Right cardiac atrium (tissue), 5 donors: Measurements from ENCODE around the gene MC3R. TPM values are rescaled to one million over a fixed set of nuclear protein-coding genes. Genes with fewer than 3 reads are reported as not detected.
"Not testable (repeated sequence)": the region's sequence is repeated elsewhere in the genome, so short reads cannot be mapped to it uniquely, and the experiment has no call there.

Experiments
- ATAC-seq, 2 donors: fragments of 200-7000 bp; cut with Tn5 transposase; one replicate each; pipeline versions ENCODE4 v1.8.0 to v1.9.1; 2020; ENCODE audit warnings: moderate library complexity in 2 of 2, mild to moderate bottlenecking in 1 of 2
- DNase-seq, 3 donors: peaks; one replicate each; pipeline ENCODE4 v3.0.0-alpha.2; 2020
- H3K27ac ChIP-seq: one replicate; pipeline ENCODE4 v1.5.1; 2013; ENCODE audit warnings: mild to moderate bottlenecking, low read length, control low read depth, moderate library complexity
- H3K27me3 ChIP-seq: one replicate; pipeline ENCODE4 v1.6.1; 2013; ENCODE audit not compliant: control insufficient read depth, insufficient read depth
- H3K4me1 ChIP-seq: one replicate; pipeline ENCODE4 v1.6.1; 2013; ENCODE audit warnings: low read length; ENCODE audit not compliant: control insufficient read depth, insufficient read depth
- H3K4me3 ChIP-seq: one replicate; pipeline ENCODE4 v1.5.1; 2013; ENCODE audit warnings: low read length, control low read depth
- H3K9me3 ChIP-seq: one replicate; pipeline ENCODE4 v1.6.1; 2013; ENCODE audit warnings: low read length; ENCODE audit not compliant: control insufficient read depth
- whole genome bisulfite sequencing: extraction: QIAGEN DNeasy Blood & Tissue Kit; methylation state at CpG from one replicate; pipeline ENCODE4 v1.1.7; 2013; 5-methylcytosine and 5-hydroxymethylcytosine counted together
- intact Hi-C, 4 donors: fragments of 100-400 bp; cut with DNase I; formaldehyde crosslinking; loops; one replicate each; pipeline versions ENCODE4 v1.11.0 to v1.14.0; 2022 to 2023
- polyA plus RNA-seq: library from polyadenylated mRNA; stranded (reverse); fragments of 200-250 nt; gene quantifications from one replicate; pipeline ENCODE4 v1.2.3, GENCODE V29; 2013
- total RNA-seq, 4 donors: library from RNA; stranded (reverse); fragmentation: NEBNext Ultra II Directional; extraction: Animal tissue kit (Norgen Biotek cat#: 25700); gene quantifications; one replicate each; pipeline ENCODE4 v1.2.1, GENCODE V29; 2021
- donor health status: healthy with polysubstance abuse.
- donor health status: DM: no; HTN: yes; CAD: no.
- donor health status: DM: no; HTN: no; CAD: no.
- donor health status: DM: no; HTN: yes; CAD: no; lungs with severe emphysema.
- donor health status: DM: yes; HTN: yes; CAD: no.

The MC3R gene
- total and polyA plus RNA-seq, 5 donors: not detected

DNA sequence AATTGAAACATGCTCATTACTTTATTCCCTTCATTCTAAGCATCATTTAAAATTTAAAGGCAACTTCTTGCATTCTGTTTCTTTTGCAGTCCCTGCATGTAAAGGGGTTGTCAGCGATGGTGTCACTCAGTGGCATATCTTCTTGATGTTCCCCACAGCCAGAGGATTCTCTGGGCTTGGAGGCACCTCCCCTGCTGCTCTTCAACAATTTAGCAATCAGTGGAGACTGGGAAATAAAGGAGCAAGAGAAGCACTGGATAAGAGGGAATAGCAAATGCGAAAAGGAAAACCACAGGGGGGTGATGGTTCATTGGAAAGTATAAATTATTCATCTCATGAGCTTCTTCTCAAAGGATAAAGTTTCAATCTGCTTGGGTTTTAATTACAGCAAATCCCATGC, 30.7 kb upstream of the MC3R start:
- Histone ChIP-seq H3K4me3 (no peak overlapping the region), H3K4me1 (no peaks in the 10 kb centered on the region), H3K27me3 (peaks cover 2% of the 10 kb centered on the region), H3K9me3 (no peaks in the 10 kb centered on the region), H3K27ac (no peak overlapping the region)
- intact Hi-C loops: no loop called here
- WGBS: 53% methylated on average over 2 of the region's 2 CpGs
- DNase-seq: no peak
- ATAC-seq: no peak

DNA sequence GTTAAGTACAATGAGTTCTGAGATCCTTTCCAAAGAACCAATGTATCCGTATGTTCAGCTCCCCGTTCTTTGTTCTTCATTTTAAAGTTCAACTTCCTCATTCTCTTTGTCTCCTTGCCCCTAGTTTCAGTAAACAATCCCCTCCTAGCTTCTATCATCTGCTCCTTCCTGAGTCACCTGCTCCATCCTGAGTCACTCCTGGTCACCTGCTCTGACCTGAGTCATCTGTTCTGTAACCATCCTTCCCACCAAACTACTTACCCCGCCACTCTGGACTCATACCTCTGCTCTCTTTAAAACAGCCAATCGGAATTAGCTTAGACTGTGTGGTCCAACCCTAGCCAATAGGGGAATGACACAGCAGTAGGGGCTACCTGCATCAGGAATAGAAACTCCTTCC, 27.3 kb upstream of the MC3R start:
- WGBS: 81% methylated on average over 4 of the region's 4 CpGs
- H3K4me3 ChIP-seq, ATAC-seq, intact Hi-C loops, DNase-seq, H3K27ac ChIP-seq, H3K9me3 ChIP-seq, H3K4me1 ChIP-seq, H3K27me3 ChIP-seq: not testable (repeated sequence)

DNA sequence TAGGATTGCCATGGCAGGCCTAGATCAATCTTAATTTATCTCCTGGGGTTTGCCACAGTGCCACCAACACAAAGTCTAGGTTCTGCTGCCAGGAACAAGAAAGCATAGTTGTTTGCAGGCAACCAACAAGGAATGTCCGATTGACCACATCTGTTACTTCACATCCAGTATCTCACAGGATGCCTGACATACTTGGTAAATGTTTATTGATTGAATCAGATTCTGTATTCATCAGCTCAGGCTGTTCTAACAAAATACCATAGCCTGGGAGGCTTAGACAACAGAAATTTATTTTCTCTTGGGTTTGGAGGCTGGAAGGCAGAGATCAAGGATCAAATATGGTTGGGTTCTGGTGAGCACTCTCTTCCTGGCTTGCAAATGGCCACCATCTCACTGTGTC, 26.3 kb upstream of the MC3R start:
- Histone ChIP-seq H3K27me3 (peaks cover 2% of the 10 kb centered on the region), H3K27ac (no peak overlapping the region), H3K9me3 (no peaks in the 10 kb centered on the region), H3K4me3 (no peak overlapping the region), H3K4me1 (no peaks in the 10 kb centered on the region)
- intact Hi-C loops: no loop called here
- DNase-seq: no peak
- 78% methylated on average over 1 of the region's 1 CpG for WGBS
- no peak for ATAC-seq

DNA sequence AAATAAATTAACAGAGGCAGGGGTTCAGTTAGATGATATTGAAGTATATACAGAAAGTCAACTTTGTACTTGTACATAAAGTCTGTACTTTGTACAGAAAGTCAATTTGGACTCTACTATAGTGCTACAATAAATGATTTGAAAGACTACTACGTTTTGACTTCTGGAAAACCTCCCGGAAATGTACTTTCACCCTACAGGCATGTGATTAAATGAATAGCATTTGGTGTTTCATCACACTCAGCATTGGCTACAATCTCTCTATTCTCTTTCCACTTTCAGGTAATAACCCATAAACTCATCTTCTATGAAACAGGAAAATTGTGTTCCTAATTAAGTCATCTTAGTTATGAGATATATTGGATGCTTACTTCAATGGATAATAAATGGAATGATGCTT, 25.6 kb upstream of the MC3R start:
- ATAC-seq (no peak), DNase-seq (no peak)
- H3K4me3 ChIP-seq: no peak overlapping the region
- H3K27ac ChIP-seq: no peak overlapping the region
- intact Hi-C loops: no loop called here
- H3K9me3 ChIP-seq: no peaks in the 10 kb centered on the region
- H3K4me1 ChIP-seq: no peaks in the 10 kb centered on the region
- H3K27me3 ChIP-seq: peaks cover 2% of the 10 kb centered on the region
- 61% methylated on average over 2 of the region's 2 CpGs for WGBS

DNA sequence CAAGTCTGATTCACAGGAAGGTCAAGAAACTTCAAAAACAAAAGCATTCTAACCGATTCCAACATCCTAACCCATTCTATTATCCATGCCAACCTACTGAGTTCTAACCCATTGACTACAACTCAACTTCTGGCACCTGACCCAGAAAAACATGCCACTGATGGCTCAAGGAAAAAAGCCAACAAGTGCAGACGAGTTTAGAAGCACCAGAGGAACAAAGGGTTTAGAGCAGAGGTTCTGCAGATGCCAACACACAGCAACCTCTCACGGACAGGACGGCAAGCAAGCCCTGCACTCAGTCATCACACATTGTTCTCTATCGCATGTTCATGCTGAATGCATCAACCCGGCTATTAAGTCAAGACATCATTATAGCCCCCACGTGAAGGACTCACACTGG, 25.2 kb upstream of the MC3R start:
- no peak for DNase-seq
- ATAC-seq: no peak
- Histone ChIP-seq H3K27me3 (peaks cover 2% of the 10 kb centered on the region), H3K4me1 (no peaks in the 10 kb centered on the region), H3K9me3 (no peaks in the 10 kb centered on the region), H3K27ac (no peak overlapping the region), H3K4me3 (no peak overlapping the region)
- WGBS: 68% methylated on average over 7 of the region's 7 CpGs
- intact Hi-C loops: no loop called here

DNA sequence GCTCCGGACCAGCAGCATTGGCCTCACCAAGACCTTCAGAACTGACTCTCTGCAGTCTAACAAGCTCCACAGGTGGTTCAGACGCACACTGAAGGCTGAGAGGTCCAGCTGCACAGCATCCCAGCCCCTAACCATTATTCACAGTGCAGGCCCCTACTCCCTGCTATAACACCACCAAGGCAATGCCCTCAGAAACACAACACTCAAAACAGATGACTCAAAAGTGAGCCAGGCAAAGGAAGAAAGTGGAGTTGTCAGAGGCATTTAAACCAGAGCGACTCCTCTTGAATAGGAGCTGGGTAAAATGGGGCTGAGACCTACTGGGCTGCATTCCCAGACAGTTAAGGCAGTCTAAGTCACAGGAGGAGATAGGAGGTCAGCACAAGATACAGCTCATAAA, 20.5 kb upstream of the MC3R start:
- Histone ChIP-seq H3K9me3 (no peaks in the 10 kb centered on the region), H3K4me3 (no peak overlapping the region), H3K27me3 (no peaks in the 10 kb centered on the region), H3K27ac (no peak overlapping the region), H3K4me1 (no peaks in the 10 kb centered on the region)
- no peak for DNase-seq
- WGBS: 77% methylated on average over 3 of the region's 3 CpGs
- intact Hi-C loops: no loop called here
- ATAC-seq: no peak

DNA sequence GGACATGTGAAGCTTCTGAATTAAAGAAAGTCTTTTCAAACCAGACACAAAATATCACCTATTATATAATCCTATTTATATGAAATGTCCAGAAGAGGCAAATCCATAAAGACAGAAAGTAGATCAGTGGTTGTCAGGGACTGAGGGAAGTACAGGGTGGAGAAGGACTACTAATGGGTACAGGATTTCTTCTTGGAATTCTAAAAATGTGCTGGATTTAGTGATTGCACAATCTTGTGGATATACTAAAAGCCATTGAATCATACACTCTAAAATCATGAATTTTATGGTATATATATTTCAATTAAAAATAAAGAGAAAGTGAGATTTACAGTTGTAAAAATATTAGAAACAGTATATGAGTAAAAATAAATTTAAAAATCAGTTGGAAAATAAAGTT, 18.7 kb upstream of the MC3R start:
- no peaks in the 10 kb centered on the region for H3K4me1 ChIP-seq
- no peaks in the 10 kb centered on the region for H3K27me3 ChIP-seq
- no peak overlapping the region for H3K27ac ChIP-seq
- no peak overlapping the region for H3K4me3 ChIP-seq
- DNase-seq: no peak
- peaks cover 5% of the 10 kb centered on the region for H3K9me3 ChIP-seq
- no peak for ATAC-seq
- intact Hi-C loops: no loop called here

DNA sequence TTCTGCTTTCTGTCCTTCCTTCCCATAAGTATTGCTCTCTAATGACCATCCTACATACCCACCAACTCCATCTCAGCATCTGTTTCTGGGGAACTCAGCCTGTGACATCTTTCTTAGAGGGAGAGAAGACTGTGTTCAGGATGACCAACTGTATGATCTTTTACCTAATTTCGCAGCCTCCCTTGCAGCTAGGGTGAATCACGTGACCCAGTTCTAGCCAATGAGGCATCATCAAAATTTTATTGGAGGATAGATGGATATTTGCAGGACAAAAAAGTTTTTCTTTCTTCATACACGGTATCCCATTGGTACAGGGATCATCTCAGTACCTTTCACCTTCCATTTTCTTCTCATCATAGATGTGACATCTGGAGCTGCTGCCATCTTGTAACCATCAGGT, 14.4 kb upstream of the MC3R start:
- DNase-seq (no peak), ATAC-seq (no peak)
- Histone ChIP-seq H3K4me3 (no peak overlapping the region), H3K27ac (no peak overlapping the region), H3K27me3 (no peaks in the 10 kb centered on the region), H3K4me1 (no peaks in the 10 kb centered on the region), H3K9me3 (peaks cover 7% of the 10 kb centered on the region)
- intact Hi-C loops: no loop called here
- 79% methylated on average over 3 of the region's 3 CpGs for WGBS

DNA sequence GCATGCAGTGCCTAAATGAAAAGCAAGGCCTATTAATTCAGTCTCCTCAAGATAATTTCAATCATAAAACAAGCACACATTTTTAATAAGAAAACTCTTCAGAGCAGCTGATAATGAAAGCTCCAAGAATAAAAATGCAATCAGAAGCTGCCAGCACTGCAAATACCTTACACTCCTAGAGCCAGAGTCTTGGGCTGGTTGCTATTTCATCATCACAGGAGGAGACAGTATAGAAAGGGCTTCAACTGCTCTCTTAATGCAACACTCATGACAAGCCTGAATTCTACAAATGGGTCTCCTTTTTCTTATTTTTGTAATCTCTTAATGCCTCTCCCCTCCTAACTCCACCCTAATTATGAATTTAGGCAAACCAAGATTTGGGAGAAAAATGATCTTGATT, 11.2 kb upstream of the MC3R start:
- H3K9me3 ChIP-seq: peaks cover 7% of the 10 kb centered on the region
- intact Hi-C loops: no loop called here
- DNase-seq: no peak
- ATAC-seq: no peak
- no peaks in the 10 kb centered on the region for H3K4me1 ChIP-seq
- H3K4me3 ChIP-seq: no peak overlapping the region
- no peak overlapping the region for H3K27ac ChIP-seq
- no peaks in the 10 kb centered on the region for H3K27me3 ChIP-seq

DNA sequence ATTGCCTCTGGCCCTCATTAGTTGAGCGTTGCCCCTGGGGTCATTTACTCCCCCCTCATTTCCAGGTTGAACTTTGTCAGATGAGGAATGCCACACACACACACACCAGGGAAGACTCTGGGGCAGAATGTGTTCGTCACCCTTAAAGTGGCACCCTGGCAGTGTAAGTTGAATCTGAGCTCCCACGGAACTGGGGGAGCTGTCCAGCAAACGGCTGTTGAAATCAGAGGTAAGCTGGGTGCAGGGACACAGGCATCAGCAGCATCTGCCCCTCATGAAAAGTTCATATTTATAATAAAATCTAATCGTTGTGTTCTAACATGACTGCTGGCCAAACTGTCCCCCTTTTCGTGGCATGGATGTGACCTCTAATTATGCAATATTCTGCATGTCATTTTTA, 4.3 kb upstream of the MC3R start:
- Histone ChIP-seq H3K9me3 (no peaks in the 10 kb centered on the region), H3K4me1 (no peaks in the 10 kb centered on the region), H3K4me3 (no peak overlapping the region), H3K27ac (no peak overlapping the region), H3K27me3 (no peaks in the 10 kb centered on the region)
- ATAC-seq (no peak), DNase-seq (no peak)
- 27% methylated on average over 6 of the region's 6 CpGs for WGBS
- intact Hi-C loops: no loop called here

DNA sequence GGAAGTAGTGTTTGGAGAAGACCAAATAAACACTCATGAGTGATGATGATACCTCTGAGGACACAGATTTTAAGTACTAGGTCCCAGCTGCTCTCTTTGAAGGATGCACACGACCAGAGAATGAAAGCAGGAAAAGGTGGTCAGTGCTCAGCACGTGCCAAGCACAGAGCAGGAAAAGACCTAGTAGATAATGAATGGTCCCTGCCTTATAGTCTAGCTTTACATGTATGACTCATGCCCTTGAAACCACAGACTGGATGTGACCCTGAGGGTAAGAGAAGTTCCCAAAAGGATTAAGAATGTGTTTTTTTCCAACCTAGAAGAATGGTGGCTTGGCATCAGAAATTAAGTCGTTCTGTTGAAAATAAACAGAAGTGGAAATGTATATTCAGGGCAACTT, 2.8 kb upstream of the MC3R start:
- Histone ChIP-seq H3K27ac (no peak overlapping the region), H3K4me1 (no peaks in the 10 kb centered on the region), H3K4me3 (no peak overlapping the region), H3K27me3 (no peaks in the 10 kb centered on the region), H3K9me3 (no peaks in the 10 kb centered on the region)
- WGBS: 17% methylated on average over 3 of the region's 3 CpGs
- ATAC-seq (no peak), DNase-seq (no peak)
- intact Hi-C loops: no loop called here

DNA sequence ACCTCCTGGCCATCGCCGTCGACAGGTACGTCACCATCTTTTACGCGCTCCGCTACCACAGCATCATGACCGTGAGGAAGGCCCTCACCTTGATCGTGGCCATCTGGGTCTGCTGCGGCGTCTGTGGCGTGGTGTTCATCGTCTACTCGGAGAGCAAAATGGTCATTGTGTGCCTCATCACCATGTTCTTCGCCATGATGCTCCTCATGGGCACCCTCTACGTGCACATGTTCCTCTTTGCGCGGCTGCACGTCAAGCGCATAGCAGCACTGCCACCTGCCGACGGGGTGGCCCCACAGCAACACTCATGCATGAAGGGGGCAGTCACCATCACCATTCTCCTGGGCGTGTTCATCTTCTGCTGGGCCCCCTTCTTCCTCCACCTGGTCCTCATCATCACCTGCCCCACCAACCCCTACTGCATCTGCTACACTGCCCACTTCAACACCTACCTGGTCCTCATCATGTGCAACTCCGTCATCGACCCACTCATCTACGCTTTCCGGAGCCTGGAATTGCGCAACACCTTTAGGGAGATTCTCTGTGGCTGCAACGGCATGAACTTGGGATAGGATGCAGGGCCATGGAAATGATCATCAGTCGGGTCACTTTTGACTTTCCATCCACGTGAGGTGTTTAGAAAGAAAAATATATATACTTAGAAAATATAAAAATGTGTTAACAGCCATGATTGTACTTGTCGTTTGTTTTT, 868 bp downstream of the MC3R start:
- H3K4me1 ChIP-seq: no peaks in the 10 kb centered on the region
- WGBS: 66% methylated on average over 32 of the region's 32 CpGs
- intact Hi-C loops: no loop called here
- no peaks in the 10 kb centered on the region for H3K27me3 ChIP-seq
- DNase-seq: no peak
- H3K9me3 ChIP-seq: no peaks in the 10 kb centered on the region
- ATAC-seq: no peak
- H3K27ac ChIP-seq: no peak overlapping the region
- no peak overlapping the region for H3K4me3 ChIP-seq
